Body of pancreas (tissue), 4 donors: ENCODE measurements around the gene CSGALNACT2.

Experiments used
- CTCF ChIP-seq, 7 experiments: fragments of 450-650 bp in 4 of 7; fragments of 200-600 bp in 3 of 7; sonication (generic) in 3 of 7; IDR thresholded peaks; one replicate each; pipeline ENCODE4 v1.5.1; 2016 to 2019; ENCODE audit warnings: antibody characterized with exemption in 7 of 7
- POLR2A ChIP-seq, 3 donors: fragments of 450-650 bp; IDR thresholded peaks; one replicate each; pipeline ENCODE4 v1.6.1; 2016; ENCODE audit warnings: antibody characterized with exemption in 3 of 3, mild to moderate bottlenecking in 2 of 3

- TF ChIP-seq POLR2A (IDR thresholded peaks at IDR 0.05) (no peak), CTCF (IDR thresholded peaks at IDR 0.05) (no peak)
Observed at GRCh38 chr10:43120929-43121314, 17.3 kb upstream of the CSGALNACT2 start.
